ENCODE measurements around the gene SMAP1. TPM values are rescaled to one million over a fixed set of nuclear protein-coding genes. Genes with fewer than 3 reads are reported as not detected.

SMAP1 gene
- total RNA-seq, 1 experiment from 2014 or later: 3.5 TPM

DNA sequence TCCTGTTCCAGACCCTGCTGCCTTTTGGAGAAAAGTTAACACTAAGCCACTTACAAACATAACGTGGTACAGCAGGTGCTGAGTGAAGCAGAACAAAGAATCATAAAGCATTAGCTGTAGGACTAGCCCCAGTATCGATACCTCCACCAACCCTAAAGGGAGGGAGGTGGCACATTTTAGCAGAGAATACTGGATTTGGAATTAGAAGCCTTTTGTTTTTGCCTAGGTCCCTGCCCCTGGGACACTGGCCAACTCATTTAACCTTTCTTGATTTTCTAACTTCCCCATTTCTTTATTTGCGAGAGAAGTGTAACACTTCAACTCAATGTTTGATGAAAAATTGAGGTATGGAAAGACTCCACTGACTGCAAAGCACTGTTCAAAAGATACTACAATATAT lies 195.7 kb downstream of the SMAP1 start:
- H2AFZ ChIP-seq (ENCODE audit: low read depth, low read length, poor library complexity, severe bottlenecking): no peak overlapping the region
- no peaks in the 10 kb centered on the region for H4K20me1 ChIP-seq (ENCODE audit: insufficient read depth)
- TF ChIP-seq, protein P1, sequence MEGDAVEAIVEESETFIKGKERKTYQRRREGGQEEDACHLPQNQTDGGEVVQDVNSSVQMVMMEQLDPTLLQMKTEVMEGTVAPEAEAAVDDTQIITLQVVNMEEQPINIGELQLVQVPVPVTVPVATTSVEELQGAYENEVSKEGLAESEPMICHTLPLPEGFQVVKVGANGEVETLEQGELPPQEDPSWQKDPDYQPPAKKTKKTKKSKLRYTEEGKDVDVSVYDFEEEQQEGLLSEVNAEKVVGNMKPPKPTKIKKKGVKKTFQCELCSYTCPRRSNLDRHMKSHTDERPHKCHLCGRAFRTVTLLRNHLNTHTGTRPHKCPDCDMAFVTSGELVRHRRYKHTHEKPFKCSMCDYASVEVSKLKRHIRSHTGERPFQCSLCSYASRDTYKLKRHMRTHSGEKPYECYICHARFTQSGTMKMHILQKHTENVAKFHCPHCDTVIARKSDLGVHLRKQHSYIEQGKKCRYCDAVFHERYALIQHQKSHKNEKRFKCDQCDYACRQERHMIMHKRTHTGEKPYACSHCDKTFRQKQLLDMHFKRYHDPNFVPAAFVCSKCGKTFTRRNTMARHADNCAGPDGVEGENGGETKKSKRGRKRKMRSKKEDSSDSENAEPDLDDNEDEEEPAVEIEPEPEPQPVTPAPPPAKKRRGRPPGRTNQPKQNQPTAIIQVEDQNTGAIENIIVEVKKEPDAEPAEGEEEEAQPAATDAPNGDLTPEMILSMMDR (IDR thresholded peaks at IDR 0.05 in 2 of 3, conservative IDR thresholded peaks at IDR 0.05 in 1 of 3; ENCODE audit: borderline replicate concordance in 1 of 3, insufficient read depth in 1 of 3, low read depth in 2 of 3, low read length in 2 of 3): no peak
- no peak for TF ChIP-seq TCF7L2 (IDR thresholded peaks at IDR 0.05; ENCODE audit: borderline replicate concordance, extremely low read depth, insufficient read depth, insufficient read length)
- H3K4me1 ChIP-seq (ENCODE audit: control insufficient read depth in 1 of 2, insufficient read depth in 2 of 2, low read length in 2 of 2): no peaks in the 10 kb centered on the region
- H3K9me3 ChIP-seq (ENCODE audit: control insufficient read depth in 1 of 2, insufficient read depth in 1 of 2, low read depth in 1 of 2, low read length in 2 of 2): no peaks in the 10 kb centered on the region
- no peak overlapping the region for H3K4me2 ChIP-seq (ENCODE audit: low read length)
- RAD21 ChIA-PET (ENCODE audit: low non-redundant PET in 1 of 2, low total read pairs in 2 of 2, uncharacterized antibody in 2 of 2, unreplicated experiment in 2 of 2): no interaction called here
- intact Hi-C loops (cut with micrococcal nuclease): no loop called here
- BruUV-seq (replicated peaks): no TSS peak
- DNase-seq (ENCODE audit: low read depth, low spot score) (no peak), ATAC-seq (no peak)
- CTCF ChIA-PET: no interaction called here
- no peaks in the 10 kb centered on the region for H3K27me3 ChIP-seq (ENCODE audit: insufficient read depth, low read length)
- no peak overlapping the region for H3K27ac ChIP-seq (ENCODE audit: low read depth, low read length)
- H3K9ac ChIP-seq (ENCODE audit: low read length): no peak overlapping the region
- POLR2A ChIA-PET: no interaction called here
- no peak overlapping the region for H3K4me3 ChIP-seq (replicated peaks in 1 of 2; ENCODE audit: low read depth in 1 of 2, low read length in 2 of 2)
- no peaks in the 10 kb centered on the region for H3K9me2 ChIP-seq (ENCODE audit: insufficient read depth)
- no peaks in the 10 kb centered on the region for H3K36me3 ChIP-seq (ENCODE audit: control insufficient read depth in 1 of 2, insufficient read depth in 2 of 2, low read length in 2 of 2)
- no peaks in the 10 kb centered on the region for H3K79me2 ChIP-seq (ENCODE audit: insufficient read depth, low read length)

DNA sequence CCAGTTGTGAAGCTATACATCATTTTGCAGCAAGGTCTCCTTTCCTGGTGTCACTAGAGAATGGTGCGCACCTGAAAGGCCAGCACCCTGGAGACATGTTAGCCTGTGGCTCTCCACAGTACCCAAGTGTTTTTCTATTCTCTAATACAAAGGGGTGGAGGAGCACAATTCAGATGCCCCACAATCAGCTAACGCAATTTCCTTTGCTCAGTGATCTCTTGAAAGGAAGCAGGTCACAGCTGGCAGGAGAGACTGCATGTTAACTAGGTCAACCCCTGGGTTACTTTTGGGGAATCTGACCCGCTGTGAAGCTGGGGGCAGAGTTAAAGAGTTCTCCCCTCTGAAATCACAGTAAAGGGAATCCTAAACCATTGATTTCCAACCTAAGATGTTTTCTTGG lies 196.7 kb downstream of the SMAP1 start:
- ChIA-PET CTCF (no interaction called here), POLR2A (no interaction called here), RAD21 (ENCODE audit: low non-redundant PET in 1 of 2, low total read pairs in 2 of 2, uncharacterized antibody in 2 of 2, unreplicated experiment in 2 of 2) (no interaction called here)
- Histone ChIP-seq H3K9me3 (ENCODE audit: control insufficient read depth in 1 of 2, insufficient read depth in 1 of 2, low read depth in 1 of 2, low read length in 2 of 2) (no peaks in the 10 kb centered on the region), H3K36me3 (ENCODE audit: control insufficient read depth in 1 of 2, insufficient read depth in 2 of 2, low read length in 2 of 2) (no peaks in the 10 kb centered on the region), H3K4me1 (ENCODE audit: control insufficient read depth in 1 of 2, insufficient read depth in 2 of 2, low read length in 2 of 2) (no peaks in the 10 kb centered on the region), H3K27me3 (ENCODE audit: insufficient read depth, low read length) (no peaks in the 10 kb centered on the region), H3K9me2 (ENCODE audit: insufficient read depth) (no peaks in the 10 kb centered on the region), H2AFZ (ENCODE audit: low read depth, low read length, poor library complexity, severe bottlenecking) (no peak overlapping the region), H3K4me2 (ENCODE audit: low read length) (no peak overlapping the region), H3K4me3 (replicated peaks in 1 of 2; ENCODE audit: low read depth in 1 of 2, low read length in 2 of 2) (no peak overlapping the region), H3K79me2 (ENCODE audit: insufficient read depth, low read length) (no peaks in the 10 kb centered on the region), H3K27ac (ENCODE audit: low read depth, low read length) (no peak overlapping the region), H4K20me1 (ENCODE audit: insufficient read depth) (no peaks in the 10 kb centered on the region), H3K9ac (ENCODE audit: low read length) (no peak overlapping the region)
- intact Hi-C loops (cut with micrococcal nuclease): no loop called here
- ATAC-seq: no peak
- TF ChIP-seq EZH2phosphoT487 (IDR thresholded peaks at IDR 0.05; ENCODE audit: borderline replicate concordance): no peak
- TF ChIP-seq SRF (IDR thresholded peaks at IDR 0.05; ENCODE audit: low read depth): no peak
- no peak for TF ChIP-seq CEBPB (IDR thresholded peaks at IDR 0.05; ENCODE audit: low read depth)
- TF ChIP-seq, protein P2, sequence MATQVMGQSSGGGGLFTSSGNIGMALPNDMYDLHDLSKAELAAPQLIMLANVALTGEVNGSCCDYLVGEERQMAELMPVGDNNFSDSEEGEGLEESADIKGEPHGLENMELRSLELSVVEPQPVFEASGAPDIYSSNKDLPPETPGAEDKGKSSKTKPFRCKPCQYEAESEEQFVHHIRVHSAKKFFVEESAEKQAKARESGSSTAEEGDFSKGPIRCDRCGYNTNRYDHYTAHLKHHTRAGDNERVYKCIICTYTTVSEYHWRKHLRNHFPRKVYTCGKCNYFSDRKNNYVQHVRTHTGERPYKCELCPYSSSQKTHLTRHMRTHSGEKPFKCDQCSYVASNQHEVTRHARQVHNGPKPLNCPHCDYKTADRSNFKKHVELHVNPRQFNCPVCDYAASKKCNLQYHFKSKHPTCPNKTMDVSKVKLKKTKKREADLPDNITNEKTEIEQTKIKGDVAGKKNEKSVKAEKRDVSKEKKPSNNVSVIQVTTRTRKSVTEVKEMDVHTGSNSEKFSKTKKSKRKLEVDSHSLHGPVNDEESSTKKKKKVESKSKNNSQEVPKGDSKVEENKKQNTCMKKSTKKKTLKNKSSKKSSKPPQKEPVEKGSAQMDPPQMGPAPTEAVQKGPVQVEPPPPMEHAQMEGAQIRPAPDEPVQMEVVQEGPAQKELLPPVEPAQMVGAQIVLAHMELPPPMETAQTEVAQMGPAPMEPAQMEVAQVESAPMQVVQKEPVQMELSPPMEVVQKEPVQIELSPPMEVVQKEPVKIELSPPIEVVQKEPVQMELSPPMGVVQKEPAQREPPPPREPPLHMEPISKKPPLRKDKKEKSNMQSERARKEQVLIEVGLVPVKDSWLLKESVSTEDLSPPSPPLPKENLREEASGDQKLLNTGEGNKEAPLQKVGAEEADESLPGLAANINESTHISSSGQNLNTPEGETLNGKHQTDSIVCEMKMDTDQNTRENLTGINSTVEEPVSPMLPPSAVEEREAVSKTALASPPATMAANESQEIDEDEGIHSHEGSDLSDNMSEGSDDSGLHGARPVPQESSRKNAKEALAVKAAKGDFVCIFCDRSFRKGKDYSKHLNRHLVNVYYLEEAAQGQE (IDR thresholded peaks at IDR 0.05; ENCODE audit: low read depth): no peak
- no peak for TF ChIP-seq RAD21 (IDR thresholded peaks at IDR 0.05; ENCODE audit: low read depth)
- no peak for TF ChIP-seq TCF7L2 (IDR thresholded peaks at IDR 0.05; ENCODE audit: borderline replicate concordance, extremely low read depth, insufficient read depth, insufficient read length)
- TF ChIP-seq, protein P1 (IDR thresholded peaks at IDR 0.05 in 2 of 3, conservative IDR thresholded peaks at IDR 0.05 in 1 of 3; ENCODE audit: borderline replicate concordance in 1 of 3, insufficient read depth in 1 of 3, low read depth in 2 of 3, low read length in 2 of 3): no peak
- no peak for TF ChIP-seq POLR2A (IDR thresholded peaks at IDR 0.05; ENCODE audit: borderline replicate concordance, extremely low read depth, insufficient read depth, insufficient read length)
- DNase-seq (ENCODE audit: low read depth, low spot score): no peak
- no TSS peak for BruUV-seq (replicated peaks)
